PC-9 (cell line): ENCODE measurements around the gene ZNF516.

ENCODE experiments used
- CTCF ChIP-seq: fragments of 200-600 bp; sonication (generic); conservative IDR thresholded peaks from 2 replicates; pipeline ENCODE4 v1.6.1; 2017; ENCODE audit warnings: mixed run types, antibody characterized with exemption, mild to moderate bottlenecking, moderate library complexity
- EZH2 ChIP-seq: fragments of 200-600 bp; sonication (generic); IDR thresholded peaks from 2 replicates; pipeline ENCODE4 v1.8.0; 2017; ENCODE audit warnings: antibody characterized with exemption, low read depth

- TF ChIP-seq EZH2 (no peak), CTCF (no peak)
These were observed 123.5 kb downstream of the ZNF516 start for GRCh38 chr18:76371301-76372203.
